ENCODE data around the gene LMF1.
"Not testable (repeated sequence)": the region's sequence is repeated elsewhere in the genome, so short reads cannot be mapped to it uniquely, and the experiment has no call there.

Gene LMF1

DNA sequence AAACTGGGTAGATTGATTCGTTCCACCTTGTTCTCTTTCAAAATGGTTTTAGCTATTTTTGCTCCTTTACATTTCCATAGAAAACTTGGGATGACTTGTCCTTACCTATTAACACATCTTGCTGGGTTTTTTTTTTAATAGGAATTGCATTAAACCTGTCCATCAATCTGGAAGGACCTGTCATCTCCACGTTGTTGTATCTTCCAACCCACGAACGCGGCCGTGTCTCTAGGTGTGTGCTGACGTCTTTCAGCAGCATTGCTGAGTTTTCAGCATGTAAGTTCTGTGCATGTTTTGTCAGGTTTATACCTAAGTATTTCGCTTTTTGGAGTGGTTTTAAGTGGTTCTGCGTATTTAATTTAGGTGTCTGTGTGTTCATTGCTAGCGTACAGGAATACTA lies 109.9 kb downstream of the LMF1 start:
- DNase-seq (ENCODE audit: low read depth in 2 of 2) = no peak
- no peak overlapping the region for H3K4me3 ChIP-seq (replicated peaks in 1 of 2; ENCODE audit: low read depth in 2 of 2, low read length in 2 of 2)
- TF ChIP-seq, protein P1, sequence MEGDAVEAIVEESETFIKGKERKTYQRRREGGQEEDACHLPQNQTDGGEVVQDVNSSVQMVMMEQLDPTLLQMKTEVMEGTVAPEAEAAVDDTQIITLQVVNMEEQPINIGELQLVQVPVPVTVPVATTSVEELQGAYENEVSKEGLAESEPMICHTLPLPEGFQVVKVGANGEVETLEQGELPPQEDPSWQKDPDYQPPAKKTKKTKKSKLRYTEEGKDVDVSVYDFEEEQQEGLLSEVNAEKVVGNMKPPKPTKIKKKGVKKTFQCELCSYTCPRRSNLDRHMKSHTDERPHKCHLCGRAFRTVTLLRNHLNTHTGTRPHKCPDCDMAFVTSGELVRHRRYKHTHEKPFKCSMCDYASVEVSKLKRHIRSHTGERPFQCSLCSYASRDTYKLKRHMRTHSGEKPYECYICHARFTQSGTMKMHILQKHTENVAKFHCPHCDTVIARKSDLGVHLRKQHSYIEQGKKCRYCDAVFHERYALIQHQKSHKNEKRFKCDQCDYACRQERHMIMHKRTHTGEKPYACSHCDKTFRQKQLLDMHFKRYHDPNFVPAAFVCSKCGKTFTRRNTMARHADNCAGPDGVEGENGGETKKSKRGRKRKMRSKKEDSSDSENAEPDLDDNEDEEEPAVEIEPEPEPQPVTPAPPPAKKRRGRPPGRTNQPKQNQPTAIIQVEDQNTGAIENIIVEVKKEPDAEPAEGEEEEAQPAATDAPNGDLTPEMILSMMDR (IDR thresholded peaks at IDR 0.05; ENCODE audit: low read depth, low read length) = no peak

DNA sequence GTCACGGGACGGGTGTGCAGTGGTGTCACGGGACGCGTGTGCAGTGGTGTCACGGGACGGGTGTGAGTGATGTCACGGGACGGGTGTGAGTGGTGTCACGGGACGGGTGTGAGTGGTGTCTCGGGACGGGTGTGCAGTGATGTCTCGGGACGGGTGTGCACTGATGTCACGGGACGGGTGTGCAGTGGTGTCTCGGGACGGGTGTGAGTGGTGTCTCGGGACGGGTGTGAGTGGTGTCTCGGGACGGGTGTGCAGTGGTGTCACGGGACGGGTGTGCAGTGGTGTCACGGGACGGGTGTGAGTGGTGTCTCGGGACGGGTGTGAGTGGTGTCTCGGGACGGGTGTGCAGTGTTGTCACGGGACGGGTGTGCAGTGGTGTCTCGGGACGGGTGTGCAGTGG lies 111.8 kb downstream of the LMF1 start:
- not testable (repeated sequence) for DNase-seq (ENCODE audit: low read depth in 2 of 2); H3K4me3 ChIP-seq (replicated peaks in 1 of 2; ENCODE audit: low read depth in 2 of 2, low read length in 2 of 2)

- not testable (repeated sequence) for H3K4me3 ChIP-seq (replicated peaks in 1 of 2; ENCODE audit: low read depth in 2 of 2, low read length in 2 of 2); DNase-seq (ENCODE audit: low read depth in 2 of 2)
Observed at GRCh38 chr16:858441-858840, 112.3 kb downstream of the LMF1 start.

- TF ChIP-seq, protein P1 (IDR thresholded peaks at IDR 0.05; ENCODE audit: low read depth, low read length) = no peak
- H3K4me3 ChIP-seq (replicated peaks in 1 of 2; ENCODE audit: low read depth in 2 of 2, low read length in 2 of 2) = no peak overlapping the region
- no peak for DNase-seq (ENCODE audit: low read depth in 2 of 2)
Observed at GRCh38 chr16:856811-857210, 114.0 kb downstream of the LMF1 start.

- no peak overlapping the region for H3K4me3 ChIP-seq (replicated peaks in 1 of 2; ENCODE audit: low read depth in 2 of 2, low read length in 2 of 2)
- no peak for DNase-seq (ENCODE audit: low read depth in 2 of 2)
- TF ChIP-seq, protein P1 (IDR thresholded peaks at IDR 0.05; ENCODE audit: low read depth, low read length) = no peak
Observed at GRCh38 chr16:856101-856500, 114.7 kb downstream of the LMF1 start.

- H3K4me3 ChIP-seq (replicated peaks in 1 of 2; ENCODE audit: low read depth in 2 of 2, low read length in 2 of 2) = no peak overlapping the region
- DNase-seq (ENCODE audit: low read depth in 2 of 2) = no peak
- TF ChIP-seq, protein P1 (IDR thresholded peaks at IDR 0.05; ENCODE audit: low read depth, low read length) = no peak
Observed at GRCh38 chr16:855471-855870, 115.3 kb downstream of the LMF1 start.

- TF ChIP-seq, protein P1 (IDR thresholded peaks at IDR 0.05; ENCODE audit: low read depth, low read length) = no peak
- H3K4me3 ChIP-seq (replicated peaks in 1 of 2; ENCODE audit: low read depth in 2 of 2, low read length in 2 of 2) = no peak overlapping the region
- no peak for DNase-seq (ENCODE audit: low read depth in 2 of 2)
Observed at GRCh38 chr16:854808-855410, 115.9 kb downstream of the LMF1 start.
